Anterior cingulate cortex (tissue), 58 donors: Measurements from ENCODE around the gene NOTUM.

Experiments used
- DNase-seq, 58 donors: peaks; one replicate each; lab custom pipeline; 2025; lab: John Stamatoyannopoulos, UW

The NOTUM gene

DNA sequence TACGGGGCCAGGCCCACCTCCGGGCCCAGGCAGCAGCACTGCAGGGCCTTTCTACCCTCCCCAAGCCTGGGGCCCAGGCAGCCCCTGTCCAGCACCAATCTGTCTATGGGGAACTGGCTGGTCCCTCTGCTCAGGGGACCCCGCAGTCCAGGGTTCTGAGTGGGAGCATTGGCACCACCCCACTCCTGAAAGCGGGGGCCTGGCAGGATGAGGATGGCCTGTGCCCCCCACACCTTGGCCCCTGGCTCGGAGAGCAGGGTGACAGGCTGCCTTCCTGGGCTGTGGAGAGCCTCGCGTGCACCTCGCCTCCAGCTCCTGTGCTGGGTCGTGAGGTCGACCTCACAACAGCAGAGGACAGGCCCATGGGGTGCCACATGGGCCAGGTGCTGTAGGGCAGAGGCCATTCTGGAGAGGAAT lies 57.6 kb downstream of the NOTUM start:
- no peak for DNase-seq

DNA sequence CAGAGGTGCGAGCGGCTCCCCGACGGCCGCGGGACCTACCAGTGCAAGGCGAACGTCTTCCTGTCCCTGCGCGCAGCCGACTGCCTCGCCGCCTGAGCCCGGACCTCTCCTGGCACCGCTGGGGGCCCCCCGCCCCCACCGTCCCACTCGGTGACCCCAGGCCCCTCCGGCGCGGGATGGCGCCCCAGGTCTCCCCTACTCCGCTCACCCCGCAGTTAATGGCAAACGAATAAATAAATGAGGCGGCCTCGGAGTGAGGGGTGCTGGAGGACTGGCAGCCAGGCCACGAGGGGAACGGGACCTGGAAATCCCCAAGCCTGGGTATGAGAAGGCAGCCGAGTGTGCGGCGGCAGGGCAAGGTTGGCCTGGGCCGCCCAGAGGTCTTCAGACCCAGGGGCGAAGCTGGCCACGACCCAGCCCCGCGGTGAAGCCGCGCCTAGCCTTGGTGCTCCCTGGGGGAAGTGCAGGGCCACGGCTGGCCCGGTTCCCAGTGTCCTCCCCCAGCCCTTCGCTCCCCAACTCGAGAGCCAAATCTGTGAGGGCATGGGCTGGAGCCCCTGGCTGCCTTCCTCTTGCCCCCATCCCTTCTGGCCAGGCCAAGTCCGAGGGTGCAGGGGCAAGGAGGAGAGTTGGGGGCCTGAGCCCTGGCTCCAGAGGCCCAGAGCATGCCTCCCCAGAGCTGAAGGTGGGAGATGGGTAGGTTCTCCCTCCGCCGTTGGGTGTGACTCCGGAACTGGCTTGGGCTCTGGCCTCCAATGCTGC lies 58.2 kb downstream of the NOTUM start:
- no peak for DNase-seq
